HepG2 (cell line): ENCODE data around the gene PRSS23. TPM values are rescaled to one million over a fixed set of nuclear protein-coding genes. Genes with fewer than 3 reads are reported as not detected.

Source experiments
- ATAC-seq: fragments of 200-7000 bp; cut with Tn5 transposase; 3 replicates; pipeline ENCODE4 v1.9.1; 2020; ENCODE audit warnings: mild to moderate bottlenecking, moderate library complexity
- BruUV-seq: library from RNA; stranded (reverse); fragments of 400-500 nt; replicated peaks from 2 replicates; lab custom pipeline; 2021; lab: Mats Ljungman, UMichigan
- CTCF ChIA-PET: fragments of 300-600 bp; formaldehyde crosslinking; extraction: SDS; loops from one replicate; lab custom pipeline; 2021; ENCODE audit warnings: low total read pairs, inconsistent platforms, low intra/inter-chr PET ratio; lab: Yijun Ruan, JAX
- POLR2A ChIA-PET: fragments of 350-600 bp; sonication (Branson Sonifier 250); formaldehyde crosslinking; loops from one replicate; lab custom pipeline; 2020; ENCODE audit warnings: antibody characterized with exemption, inconsistent platforms; lab: Yijun Ruan, JAX
- DNase-seq: peaks from one replicate; pipeline ENCODE4 v3.0.0-alpha.2; 2015; ENCODE audit warnings: low spot score
- FAIRE-seq: peaks from 3 replicates; lab custom pipeline; 2011; peaks lifted over from hg19 to GRCh38; lab: Jason Lieb, UNC
- H2AFZ ChIP-seq: one replicate; pipeline ENCODE4 v1.6.1; 2011; ENCODE audit warnings: low read length, inconsistent platforms
- H3K27ac ChIP-seq: fragments of 300-600 bp; 3 replicates; pipeline ENCODE4 v1.8.0; 2011; ENCODE audit warnings: mixed run types, mild to moderate bottlenecking, mixed read lengths, low read length, inconsistent platforms; ENCODE audit not compliant: insufficient read depth; ENCODE audit errors: extremely low read length
- H3K27me3 ChIP-seq, 2 experiments: fragments of 200-600 bp in 1 of 2; 2 replicates in 1 of 2; 3 replicates in 1 of 2; pipeline versions ENCODE4 v1.6.0 to v1.8.0; 2011; ENCODE audit warnings: low read length in 2 of 2, mild to moderate bottlenecking in 2 of 2, moderate library complexity in 2 of 2, inconsistent platforms in 1 of 2; ENCODE audit not compliant: insufficient read depth in 2 of 2, control insufficient read depth in 1 of 2
- H3K36me3 ChIP-seq, 2 experiments: fragments of 200-600 bp in 1 of 2; replicated peaks in 1 of 2; 2 replicates in 1 of 2; 3 replicates in 1 of 2; pipeline versions ENCODE4 v1.5.1 to v1.8.0; 2011; ENCODE audit warnings: low read length in 2 of 2, inconsistent platforms in 1 of 2; ENCODE audit not compliant: insufficient read depth in 2 of 2, control insufficient read depth in 1 of 2
- H3K4me1 ChIP-seq: 2 replicates; pipeline ENCODE4 v1.5.1; 2012; ENCODE audit warnings: low read length, inconsistent platforms; ENCODE audit not compliant: insufficient read depth
- H3K4me2 ChIP-seq: 2 replicates; pipeline ENCODE4 v1.6.0; 2011; ENCODE audit warnings: low read depth, low read length, inconsistent platforms
- H3K4me3 ChIP-seq, 3 experiments: fragments of 200-600 bp in 1 of 3; sonication (generic), shearing (Covaris generic) in 1 of 3; replicated peaks in 1 of 3; 2 replicates each; pipeline ENCODE4 v1.5.1; 2011 to 2016; ENCODE audit warnings: low read length in 3 of 3, inconsistent platforms in 2 of 3, low read depth in 2 of 3, mild to moderate bottlenecking in 2 of 3, control low read depth in 1 of 3, mixed read lengths in 1 of 3; ENCODE audit not compliant: insufficient read depth in 1 of 3
- H3K79me2 ChIP-seq: one replicate; pipeline ENCODE4 v1.6.1; 2011; ENCODE audit warnings: low read length, inconsistent platforms; ENCODE audit not compliant: insufficient read depth
- H3K9ac ChIP-seq: 2 replicates; pipeline ENCODE4 v1.6.0; 2011; ENCODE audit warnings: mild to moderate bottlenecking, low read depth, low read length, inconsistent platforms; ENCODE audit not compliant: insufficient read depth
- H3K9me3 ChIP-seq: 2 replicates; pipeline ENCODE4 v1.5.1; 2012; ENCODE audit warnings: mild to moderate bottlenecking, low read length
- H4K20me1 ChIP-seq: 2 replicates; pipeline ENCODE4 v1.6.0; 2011; ENCODE audit warnings: inconsistent platforms, mild to moderate bottlenecking, low read length, moderate library complexity; ENCODE audit not compliant: insufficient read depth
- CBX2 ChIP-seq, 2 experiments: fragments of 200-600 bp in 1 of 2; sonication (generic); formaldehyde crosslinking in 1 of 2; IDR thresholded peaks; 2 replicates each; pipeline versions ENCODE4 v1.7.0 to v1.8.1; 2018 to 2022; ENCODE audit warnings: low read depth in 2 of 2, low read length in 1 of 2, mild to moderate bottlenecking in 1 of 2, missing genetic modification reagents in 1 of 2
- HMGXB4 ChIP-seq, 2 experiments: sonication (generic) in 1 of 2; formaldehyde crosslinking in 1 of 2; IDR thresholded peaks; 2 replicates each; pipeline versions ENCODE4 v1.4.0 to v1.6.1; 2018 to 2020; ENCODE audit warnings: missing genetic modification reagents in 2 of 2, borderline replicate concordance in 1 of 2, low read depth in 1 of 2, mild to moderate bottlenecking in 1 of 2, missing biosample characterization in 1 of 2
- NFRKB ChIP-seq: fragments of 450-650 bp; IDR thresholded peaks from 2 replicates; pipeline ENCODE4 v1.6.1; 2017
- PAXIP1 ChIP-seq: sonication (generic); formaldehyde crosslinking; conservative IDR thresholded peaks from 2 replicates; pipeline ENCODE4 v1.4.0; 2020; ENCODE audit warnings: mild to moderate bottlenecking, missing genetic modification reagents, moderate library complexity
- SIX1 ChIP-seq: sonication (generic); formaldehyde crosslinking; IDR thresholded peaks from 2 replicates; pipeline ENCODE4 v1.4.0; 2020; ENCODE audit warnings: missing genetic modification reagents, borderline replicate concordance
- SNRNP70 ChIP-seq: fragments of 200-400 bp; formaldehyde crosslinking; IDR thresholded peaks from 2 replicates; pipeline ENCODE4 v1.6.1; 2017; ENCODE audit warnings: mild to moderate bottlenecking, low read depth, low read length, moderate library complexity
- TEAD3 ChIP-seq: optimal IDR thresholded peaks from 2 replicates; pipeline ENCODE3; 2016; ENCODE audit warnings: borderline replicate concordance
- TGIF2 ChIP-seq: IDR thresholded peaks from 2 replicates; pipeline ENCODE4 v1.6.1; 2016; ENCODE audit warnings: control low read depth, missing compliant biosample characterization
- ZNF430 ChIP-seq: sonication (generic); formaldehyde crosslinking; IDR thresholded peaks from 2 replicates; pipeline ENCODE4 v1.9.0; 2021; ENCODE audit warnings: mild to moderate bottlenecking, missing genetic modification reagents
- ZNF562 ChIP-seq: sonication (generic); formaldehyde crosslinking; IDR thresholded peaks from 2 replicates; pipeline ENCODE4 v1.8.0; 2022; ENCODE audit warnings: missing genetic modification reagents, borderline replicate concordance
- ZNF878 ChIP-seq: sonication (generic); formaldehyde crosslinking; IDR thresholded peaks from 2 replicates; pipeline ENCODE4 v1.8.1; 2023; ENCODE audit warnings: mild to moderate bottlenecking, missing genetic modification reagents, moderate library complexity
- ZSCAN31 ChIP-seq: sonication (generic); formaldehyde crosslinking; IDR thresholded peaks from 2 replicates; pipeline ENCODE4 v1.5.0; 2020; ENCODE audit warnings: low read depth, mild to moderate bottlenecking, missing genetic modification reagents
- WGBS: methylation state at CpG from one replicate; pipeline ENCODE4 v1.1.6; 2017; ENCODE audit warnings: low lambda C conversion rate; 5-methylcytosine and 5-hydroxymethylcytosine counted together
- in situ Hi-C: cut with HindIII; loops from 2 replicates; pipeline ENCODE4 v1.10.0; 2017; ENCODE audit warnings: low pct_unique_long_range_greater_than_20kb; ENCODE audit not compliant: extremely low pct_ligation_motif_present
- intact Hi-C: fragments of 100-400 bp; cut with micrococcal nuclease; formaldehyde crosslinking; loops from one replicate; pipeline ENCODE4 v1.10.0; 2022; ENCODE audit not compliant: unreplicated experiment
- polyA plus RNA-seq, 8 experiments: library from polyadenylated mRNA; depleted of rRNA in 3 of 8; stranded (reverse) in 7 of 8; unstranded in 1 of 8; fragments of >200 nt; fragmentation: Illumina TruSeq in 4 of 8; extraction: Trizol in 4 of 8; gene quantifications; 2 replicates each; pipeline versions ENCODE4 v1.2.1 to v1.2.3, GENCODE V29; 2011 to 2016; ENCODE audit warnings: low read depth in 4 of 8, missing spikeins in 1 of 8, mixed read lengths in 1 of 8; ENCODE audit not compliant: insufficient read depth in 1 of 8
- total RNA-seq, 5 experiments: library from RNA; depleted of rRNA; stranded (reverse); fragments of >200 nt; fragmentation: Illumina TruSeq; extraction: Trizol; gene quantifications; 2 replicates each; pipeline ENCODE4 v1.2.3, GENCODE V29; 2016; ENCODE audit warnings: low read depth in 1 of 5

The PRSS23 gene
- total and polyA plus RNA-seq, 2 of the 13 experiments (the other 11 are each of a cell fraction or from before 2014, with no cell fraction given): 0.20 to 0.30 TPM

GRCh38 chr11:86782742-86783141, 17.6 kb upstream of the PRSS23 start:
- Histone ChIP-seq H3K9me3 (no peaks in the 10 kb centered on the region), H3K4me2 (no peak overlapping the region), H3K4me1 (no peaks in the 10 kb centered on the region), H4K20me1 (no peaks in the 10 kb centered on the region), H3K36me3 (no peaks in the 10 kb centered on the region), H3K27me3 (peaks cover 0 to 1% of the 10 kb centered on the region in 2 experiments; a peak in 2 of 5 replicates), H3K27ac (no peak overlapping the region), H3K79me2 (no peaks in the 10 kb centered on the region), H3K9ac (no peak overlapping the region), H3K4me3 (no peak overlapping the region), H2AFZ (no peak overlapping the region)
- in situ Hi-C loops (no loop called here), intact Hi-C loops (no loop called here)
- ATAC-seq (no peak), FAIRE-seq (no peak), DNase-seq (no peak)
- ChIA-PET CTCF (no interaction called here), POLR2A (no interaction called here)
- TF ChIP-seq TEAD3: no peak
- TF ChIP-seq ZSCAN31 (CRISPR knock-in tag): no peak
- no peak for TF ChIP-seq ZNF562 (CRISPR knock-in tag)
- TF ChIP-seq PAXIP1 (CRISPR knock-in tag): no peak
- TF ChIP-seq SNRNP70: no peak
- no peak for TF ChIP-seq SIX1 (CRISPR knock-in tag)
- no peak for TF ChIP-seq ZNF878 (CRISPR knock-in tag)
- TF ChIP-seq CBX2 (IDR thresholded peaks at IDR 0.05; ENCODE audit: low read depth, low read length): no peak
- no peak for TF ChIP-seq CBX2 (CRISPR knock-in tag; IDR thresholded peaks at IDR 0.05; ENCODE audit: low read depth)
- no peak for TF ChIP-seq ZNF430 (CRISPR knock-in tag)
- TF ChIP-seq NFRKB: no peak
- TF ChIP-seq HMGXB4 (CRISPR knock-in tag; IDR thresholded peaks at IDR 0.05; ENCODE audit: borderline replicate concordance in 1 of 2, low read depth in 1 of 2): no peak
- no peak for TF ChIP-seq TGIF2 (CRISPR knock-in tag)
- BruUV-seq: no TSS peak
- 43% methylated on average over 4 of the region's 4 CpGs for WGBS
